Measurements from ENCODE around the gene SLC24A3. TPM values are rescaled to one million over a fixed set of nuclear protein-coding genes. Genes with fewer than 3 reads are reported as not detected.

Gene SLC24A3
- polyA plus RNA-seq, 1 donor (not counting 4 experiments of a cell fraction or from before 2014, with no cell fraction given): 0.17 TPM

DNA sequence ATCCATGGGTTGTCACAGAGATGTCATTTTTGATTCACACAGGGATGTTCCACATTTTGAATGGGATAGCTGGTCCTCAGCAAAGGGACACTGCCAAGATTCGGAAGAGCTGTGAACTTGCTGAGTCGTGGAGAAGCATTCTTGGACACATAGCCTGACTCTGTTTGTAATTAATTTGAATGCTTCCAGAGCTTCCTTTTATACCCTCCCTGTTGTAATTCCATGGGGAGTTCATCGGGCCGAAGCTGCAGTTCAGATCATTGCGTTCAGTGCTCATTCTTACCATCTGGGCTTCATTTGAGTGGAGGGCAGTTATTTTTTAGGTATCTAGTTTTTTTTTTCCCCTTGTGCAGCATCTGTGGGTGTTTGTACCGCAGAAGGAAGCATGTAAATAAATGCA lies 126.5 kb downstream of the SLC24A3 start:
- no peak for FAIRE-seq
- H3K9me1 ChIP-seq (ENCODE audit: control insufficient read depth, extremely low read depth, insufficient read depth, low read length): no peaks in the 10 kb centered on the region
- H3K9ac ChIP-seq (ENCODE audit: control insufficient read depth, extremely low read depth, insufficient read depth, low read length): no peak overlapping the region

DNA sequence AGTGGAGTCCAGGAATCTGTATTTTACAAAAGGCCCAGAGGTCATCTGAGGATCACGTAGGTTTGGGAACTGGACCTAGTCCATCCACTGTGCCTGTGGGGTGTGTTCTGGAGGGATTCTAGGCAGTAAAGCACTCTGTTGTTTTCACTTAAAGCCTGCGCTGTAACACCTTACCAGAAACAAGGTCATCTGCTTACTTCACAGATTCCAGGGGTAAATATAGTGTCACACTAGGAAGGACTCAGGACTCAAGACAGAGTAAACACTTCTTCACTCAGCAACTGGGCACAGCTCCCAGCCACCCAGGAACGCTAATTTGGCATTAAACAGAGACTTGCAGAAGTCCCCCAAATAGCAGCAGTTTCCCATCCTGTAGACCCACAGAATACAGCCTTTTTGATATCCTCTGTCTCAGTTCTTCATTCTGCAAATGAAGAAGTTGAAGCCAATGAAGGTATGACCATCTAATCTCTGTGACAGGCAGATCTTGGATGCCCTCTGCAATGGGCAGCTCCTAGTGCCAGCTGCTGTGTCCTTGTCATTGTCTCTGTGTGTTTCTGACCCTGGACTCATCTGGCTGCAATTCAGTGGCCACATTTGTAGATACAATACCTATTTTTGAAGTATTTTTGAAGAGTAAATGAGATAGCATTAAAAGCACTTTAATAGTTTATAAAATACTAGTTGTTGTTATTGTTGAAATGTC lies 129.1 kb downstream of the SLC24A3 start:
- no peaks in the 10 kb centered on the region for H3K79me2 ChIP-seq (ENCODE audit: control insufficient read depth, insufficient read depth, low read length)
- dilution Hi-C loops (cut with MboI; ENCODE audit: extremely low pct_ligation_motif_present, low sequenced_read_pairs): no loop called here
- H3K27ac ChIP-seq (ENCODE audit: control insufficient read depth, insufficient read depth, low read length): no peak overlapping the region
- no peak overlapping the region for H2AFZ ChIP-seq (ENCODE audit: control insufficient read depth, low read length)
- H3K27me3 ChIP-seq (ENCODE audit: control insufficient read depth, extremely low read depth, insufficient read depth, low read length): no peaks in the 10 kb centered on the region
- H4K20me1 ChIP-seq (ENCODE audit: control insufficient read depth, extremely low read depth, insufficient read depth, low read length): no peaks in the 10 kb centered on the region
- no peaks in the 10 kb centered on the region for H3K9me1 ChIP-seq (ENCODE audit: control insufficient read depth, extremely low read depth, insufficient read depth, low read length)
- H3K36me3 ChIP-seq (ENCODE audit: control insufficient read depth in 2 of 2, extremely low read depth in 1 of 2, insufficient read depth in 2 of 2, low read length in 2 of 2): no peaks in the 10 kb centered on the region
- H3K4me2 ChIP-seq (ENCODE audit: control insufficient read depth, extremely low read depth, insufficient read depth, low read depth, low read length): no peak overlapping the region
- no peak for FAIRE-seq
- H3K4me1 ChIP-seq (ENCODE audit: control insufficient read depth, extremely low read depth, insufficient read depth, low read length): no peaks in the 10 kb centered on the region
- no peak for DNase-seq (ENCODE audit: low read depth, low spot score)
- TF ChIP-seq, protein P1, sequence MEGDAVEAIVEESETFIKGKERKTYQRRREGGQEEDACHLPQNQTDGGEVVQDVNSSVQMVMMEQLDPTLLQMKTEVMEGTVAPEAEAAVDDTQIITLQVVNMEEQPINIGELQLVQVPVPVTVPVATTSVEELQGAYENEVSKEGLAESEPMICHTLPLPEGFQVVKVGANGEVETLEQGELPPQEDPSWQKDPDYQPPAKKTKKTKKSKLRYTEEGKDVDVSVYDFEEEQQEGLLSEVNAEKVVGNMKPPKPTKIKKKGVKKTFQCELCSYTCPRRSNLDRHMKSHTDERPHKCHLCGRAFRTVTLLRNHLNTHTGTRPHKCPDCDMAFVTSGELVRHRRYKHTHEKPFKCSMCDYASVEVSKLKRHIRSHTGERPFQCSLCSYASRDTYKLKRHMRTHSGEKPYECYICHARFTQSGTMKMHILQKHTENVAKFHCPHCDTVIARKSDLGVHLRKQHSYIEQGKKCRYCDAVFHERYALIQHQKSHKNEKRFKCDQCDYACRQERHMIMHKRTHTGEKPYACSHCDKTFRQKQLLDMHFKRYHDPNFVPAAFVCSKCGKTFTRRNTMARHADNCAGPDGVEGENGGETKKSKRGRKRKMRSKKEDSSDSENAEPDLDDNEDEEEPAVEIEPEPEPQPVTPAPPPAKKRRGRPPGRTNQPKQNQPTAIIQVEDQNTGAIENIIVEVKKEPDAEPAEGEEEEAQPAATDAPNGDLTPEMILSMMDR (optimal IDR thresholded peaks at IDR 0.05 in 1 of 3, IDR thresholded peaks at IDR 0.05 in 1 of 3, conservative IDR thresholded peaks at IDR 0.05 in 1 of 3; ENCODE audit: extremely low read depth in 1 of 3, insufficient read depth in 2 of 3, low read length in 3 of 3): no peak
- no peak for TF ChIP-seq EZH2 (IDR thresholded peaks at IDR 0.05; ENCODE audit: low read length)
- H3K9me3 ChIP-seq (ENCODE audit: control insufficient read depth, low read depth, low read length): no peaks in the 10 kb centered on the region
- no peak overlapping the region for H3K9ac ChIP-seq (ENCODE audit: control insufficient read depth, extremely low read depth, insufficient read depth, low read length)
- no peak overlapping the region for H3K4me3 ChIP-seq (ENCODE audit: control insufficient read depth in 2 of 3, extremely low read depth in 1 of 3, insufficient read depth in 2 of 3, low read depth in 1 of 3, low read length in 3 of 3)

More for the DNA sequence above, 126.5 kb downstream of the SLC24A3 start:
- Histone ChIP-seq H3K36me3 (ENCODE audit: control insufficient read depth in 2 of 2, extremely low read depth in 1 of 2, insufficient read depth in 2 of 2, low read length in 2 of 2) (no peaks in the 10 kb centered on the region), H3K4me3 (ENCODE audit: control insufficient read depth in 2 of 3, extremely low read depth in 1 of 3, insufficient read depth in 2 of 3, low read depth in 1 of 3, low read length in 3 of 3) (no peak overlapping the region), H2AFZ (ENCODE audit: control insufficient read depth, low read length) (no peak overlapping the region), H3K27ac (ENCODE audit: control insufficient read depth, insufficient read depth, low read length) (no peak overlapping the region), H3K79me2 (ENCODE audit: control insufficient read depth, insufficient read depth, low read length) (no peaks in the 10 kb centered on the region), H3K27me3 (ENCODE audit: control insufficient read depth, extremely low read depth, insufficient read depth, low read length) (no peaks in the 10 kb centered on the region), H3K9me3 (ENCODE audit: control insufficient read depth, low read depth, low read length) (no peaks in the 10 kb centered on the region), H3K4me1 (ENCODE audit: control insufficient read depth, extremely low read depth, insufficient read depth, low read length) (no peaks in the 10 kb centered on the region), H3K4me2 (ENCODE audit: control insufficient read depth, extremely low read depth, insufficient read depth, low read depth, low read length) (no peak overlapping the region), H4K20me1 (ENCODE audit: control insufficient read depth, extremely low read depth, insufficient read depth, low read length) (no peaks in the 10 kb centered on the region)
- TF ChIP-seq EZH2 (IDR thresholded peaks at IDR 0.05; ENCODE audit: low read length): no peak
- dilution Hi-C loops (cut with MboI; ENCODE audit: extremely low pct_ligation_motif_present, low sequenced_read_pairs): no loop called here
- DNase-seq (ENCODE audit: low read depth, low spot score): no peak

DNA sequence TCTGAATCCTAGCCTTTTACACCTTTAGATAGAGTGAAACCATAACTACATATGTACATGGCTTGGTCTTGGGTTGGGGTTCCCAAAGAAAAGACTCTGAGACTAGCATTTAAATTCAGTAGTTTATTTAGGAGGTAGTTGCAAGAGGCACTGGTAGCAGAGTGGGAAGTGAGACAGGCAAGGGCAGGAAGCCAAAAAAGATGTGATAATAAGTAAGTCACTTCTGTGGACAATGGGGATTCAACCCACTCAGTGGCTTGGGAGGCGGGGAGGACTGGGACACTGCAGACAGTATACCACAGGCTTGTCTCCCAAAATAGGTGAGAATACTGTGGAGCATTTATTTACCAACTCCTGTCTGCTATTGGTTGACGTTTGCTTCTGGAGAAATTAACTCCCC lies 131.9 kb downstream of the SLC24A3 start:
- Histone ChIP-seq H3K4me1 (ENCODE audit: control insufficient read depth, extremely low read depth, insufficient read depth, low read length) (no peaks in the 10 kb centered on the region), H3K36me3 (ENCODE audit: control insufficient read depth in 2 of 2, extremely low read depth in 1 of 2, insufficient read depth in 2 of 2, low read length in 2 of 2) (no peaks in the 10 kb centered on the region), H3K9ac (ENCODE audit: control insufficient read depth, extremely low read depth, insufficient read depth, low read length) (no peak overlapping the region), H3K27me3 (ENCODE audit: control insufficient read depth, extremely low read depth, insufficient read depth, low read length) (no peaks in the 10 kb centered on the region), H4K20me1 (ENCODE audit: control insufficient read depth, extremely low read depth, insufficient read depth, low read length) (no peaks in the 10 kb centered on the region), H3K79me2 (ENCODE audit: control insufficient read depth, insufficient read depth, low read length) (no peaks in the 10 kb centered on the region), H3K27ac (ENCODE audit: control insufficient read depth, insufficient read depth, low read length) (no peak overlapping the region), H2AFZ (ENCODE audit: control insufficient read depth, low read length) (no peak overlapping the region), H3K4me3 (ENCODE audit: control insufficient read depth in 2 of 3, extremely low read depth in 1 of 3, insufficient read depth in 2 of 3, low read depth in 1 of 3, low read length in 3 of 3) (no peak overlapping the region), H3K4me2 (ENCODE audit: control insufficient read depth, extremely low read depth, insufficient read depth, low read depth, low read length) (no peak overlapping the region), H3K9me3 (ENCODE audit: control insufficient read depth, low read depth, low read length) (no peaks in the 10 kb centered on the region), H3K9me1 (ENCODE audit: control insufficient read depth, extremely low read depth, insufficient read depth, low read length) (no peaks in the 10 kb centered on the region)
- DNase-seq (ENCODE audit: low read depth, low spot score) (no peak), FAIRE-seq (no peak)
- no peak for TF ChIP-seq EZH2 (IDR thresholded peaks at IDR 0.05; ENCODE audit: low read length)
- TF ChIP-seq, protein P1 (optimal IDR thresholded peaks at IDR 0.05 in 1 of 3, IDR thresholded peaks at IDR 0.05 in 1 of 3, conservative IDR thresholded peaks at IDR 0.05 in 1 of 3; ENCODE audit: extremely low read depth in 1 of 3, insufficient read depth in 2 of 3, low read length in 3 of 3): no peak
- dilution Hi-C loops (cut with MboI; ENCODE audit: extremely low pct_ligation_motif_present, low sequenced_read_pairs): no loop called here
